Keratinocyte (primary cell): ENCODE data around the gene TUBA3C. TPM values are rescaled to one million over a fixed set of nuclear protein-coding genes. Genes with fewer than 3 reads are reported as not detected.

Source experiments
- DNase-seq: peaks from one replicate; pipeline ENCODE4 v3.0.0-alpha.2; 2011; ENCODE audit warnings: low read depth, missing footprints, low spot score
- FAIRE-seq: peaks from 2 replicates; lab custom pipeline; 2011; peaks lifted over from hg19 to GRCh38; lab: Jason Lieb, UNC
- H2AFZ ChIP-seq: 2 replicates; pipeline ENCODE4 v1.6.0; 2012; ENCODE audit warnings: low read length, control low read depth, inconsistent platforms; ENCODE audit not compliant: control insufficient read depth
- H3K27ac ChIP-seq: 2 replicates; pipeline ENCODE4 v1.5.1; 2011; ENCODE audit warnings: low read length; ENCODE audit not compliant: control insufficient read depth, insufficient read depth
- H3K27me3 ChIP-seq: 3 replicates; pipeline ENCODE4 v1.6.0; 2011; ENCODE audit warnings: low read length; ENCODE audit not compliant: control insufficient read depth, insufficient read depth; ENCODE audit errors: extremely low read depth
- H3K36me3 ChIP-seq, 2 experiments: 2 replicates in 1 of 2; 3 replicates in 1 of 2; pipeline ENCODE4 v1.5.1; 2011; ENCODE audit warnings: low read length in 2 of 2, mild to moderate bottlenecking in 1 of 2; ENCODE audit not compliant: control insufficient read depth in 2 of 2, insufficient read depth in 2 of 2; ENCODE audit errors: extremely low read depth in 1 of 2
- H3K4me1 ChIP-seq: 3 replicates; pipeline ENCODE4 v1.5.1; 2011; ENCODE audit warnings: low read length; ENCODE audit not compliant: control insufficient read depth, insufficient read depth; ENCODE audit errors: extremely low read depth
- H3K4me2 ChIP-seq: 3 replicates; pipeline ENCODE4 v1.6.0; 2011; ENCODE audit warnings: low read depth, low read length; ENCODE audit not compliant: control insufficient read depth, insufficient read depth; ENCODE audit errors: extremely low read depth
- H3K4me3 ChIP-seq, 3 experiments: fragments of 200-600 bp in 1 of 3; sonication (generic) in 1 of 3; 2 replicates in 2 of 3; 3 replicates in 1 of 3; pipeline ENCODE4 v1.5.1; 2011 to 2016; ENCODE audit warnings: low read length in 3 of 3, mild to moderate bottlenecking in 3 of 3, control low read depth in 2 of 3, inconsistent platforms in 1 of 3, low read depth in 1 of 3, mixed read lengths in 1 of 3, mixed run types in 1 of 3, moderate library complexity in 1 of 3; ENCODE audit not compliant: control insufficient read depth in 2 of 3, insufficient read depth in 2 of 3; ENCODE audit errors: extremely low read depth in 1 of 3
- H3K79me2 ChIP-seq: 2 replicates; pipeline ENCODE4 v1.6.0; 2012; ENCODE audit warnings: low read length; ENCODE audit not compliant: control insufficient read depth, insufficient read depth
- H3K9ac ChIP-seq: 3 replicates; pipeline ENCODE4 v1.6.0; 2011; ENCODE audit warnings: low read length; ENCODE audit not compliant: control insufficient read depth, insufficient read depth; ENCODE audit errors: extremely low read depth
- H3K9me1 ChIP-seq: 3 replicates; pipeline ENCODE4 v1.6.0; 2011; ENCODE audit warnings: low read length; ENCODE audit not compliant: control insufficient read depth, insufficient read depth; ENCODE audit errors: extremely low read depth
- H3K9me3 ChIP-seq: 2 replicates; pipeline ENCODE4 v1.5.1; 2012; ENCODE audit warnings: low read depth, low read length; ENCODE audit not compliant: control insufficient read depth
- H4K20me1 ChIP-seq: 3 replicates; pipeline ENCODE4 v1.6.0; 2011; ENCODE audit warnings: low read length; ENCODE audit not compliant: control insufficient read depth, insufficient read depth; ENCODE audit errors: extremely low read depth
- EZH2 ChIP-seq: IDR thresholded peaks from one replicate; pipeline ENCODE4 v1.6.1; 2012; ENCODE audit warnings: inconsistent platforms, mild to moderate bottlenecking, low read length, moderate library complexity
- dilution Hi-C: fragments of 300-500 bp; cut with MboI; formaldehyde crosslinking; loops from one replicate; pipeline ENCODE4 v1.7.0; 2020; ENCODE audit warnings: low sequenced_read_pairs; ENCODE audit not compliant: extremely low pct_ligation_motif_present
- polyA plus RNA-seq, 5 experiments: library from polyadenylated mRNA; depleted of rRNA in 3 of 5; stranded (reverse) in 3 of 5; stranded (forward) in 1 of 5; unstranded in 1 of 5; fragments of >200 nt; gene quantifications; 1 replicate in 1 of 5; 2 replicates in 3 of 5; 3 replicates in 1 of 5; pipeline versions ENCODE4 v1.2.1 to v1.2.3, GENCODE V29; 2011 to 2012; ENCODE audit warnings: missing spikeins in 2 of 5, low read depth in 1 of 5, low replicate concordance in 1 of 5
- TF ChIP-seq, protein P1 (sequence below), 3 experiments: IDR thresholded peaks in 1 of 3; conservative IDR thresholded peaks in 1 of 3; optimal IDR thresholded peaks in 1 of 3; 2 replicates in 2 of 3; 3 replicates in 1 of 3; pipeline versions ENCODE3 to v1.5.1; 2011; ENCODE audit warnings: low read length in 3 of 3, mild to moderate bottlenecking in 3 of 3, moderate library complexity in 2 of 3, control low read depth in 1 of 3, inconsistent platforms in 1 of 3; ENCODE audit not compliant: insufficient read depth in 2 of 3; ENCODE audit errors: extremely low read depth in 1 of 3

Gene TUBA3C
- polyA plus RNA-seq, 1 donor (not counting 4 experiments of a cell fraction or from before 2014, with no cell fraction given): not detected

DNA sequence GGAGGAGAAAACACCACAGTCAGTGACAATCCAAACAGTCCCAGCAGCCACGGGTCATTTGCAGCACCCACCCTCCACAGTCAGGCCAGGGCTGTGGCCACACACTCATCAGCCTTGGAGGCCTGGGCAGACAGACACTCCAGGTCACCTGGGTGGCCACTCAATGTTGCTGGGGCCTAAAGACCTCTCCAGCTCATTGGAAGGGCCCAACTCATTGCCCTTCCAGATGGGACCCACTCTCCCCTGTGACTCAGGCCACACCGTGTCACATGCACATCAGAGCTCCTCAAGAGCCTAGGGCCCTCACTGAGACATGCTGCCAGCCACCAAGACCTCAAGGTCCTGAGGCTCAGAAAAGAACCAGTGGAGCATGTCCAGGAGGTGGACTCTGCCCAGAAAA is 22.4 kb downstream of the TUBA3C start:
- Histone ChIP-seq H3K4me1 (no peaks in the 10 kb centered on the region), H3K9me3 (peaks cover 5% of the 10 kb centered on the region), H3K4me2 (no peak overlapping the region), H3K36me3 (no peaks in the 10 kb centered on the region), H3K79me2 (no peaks in the 10 kb centered on the region), H3K9me1 (no peaks in the 10 kb centered on the region), H3K4me3 (no peak overlapping the region), H3K27ac (no peak overlapping the region), H3K9ac (no peak overlapping the region), H3K27me3 (no peaks in the 10 kb centered on the region), H4K20me1 (no peaks in the 10 kb centered on the region), H2AFZ (no peak overlapping the region)
- DNase-seq (no peak), FAIRE-seq (no peak)
- dilution Hi-C loops: no loop called here
- TF ChIP-seq EZH2: no peak
- TF ChIP-seq, protein P1, sequence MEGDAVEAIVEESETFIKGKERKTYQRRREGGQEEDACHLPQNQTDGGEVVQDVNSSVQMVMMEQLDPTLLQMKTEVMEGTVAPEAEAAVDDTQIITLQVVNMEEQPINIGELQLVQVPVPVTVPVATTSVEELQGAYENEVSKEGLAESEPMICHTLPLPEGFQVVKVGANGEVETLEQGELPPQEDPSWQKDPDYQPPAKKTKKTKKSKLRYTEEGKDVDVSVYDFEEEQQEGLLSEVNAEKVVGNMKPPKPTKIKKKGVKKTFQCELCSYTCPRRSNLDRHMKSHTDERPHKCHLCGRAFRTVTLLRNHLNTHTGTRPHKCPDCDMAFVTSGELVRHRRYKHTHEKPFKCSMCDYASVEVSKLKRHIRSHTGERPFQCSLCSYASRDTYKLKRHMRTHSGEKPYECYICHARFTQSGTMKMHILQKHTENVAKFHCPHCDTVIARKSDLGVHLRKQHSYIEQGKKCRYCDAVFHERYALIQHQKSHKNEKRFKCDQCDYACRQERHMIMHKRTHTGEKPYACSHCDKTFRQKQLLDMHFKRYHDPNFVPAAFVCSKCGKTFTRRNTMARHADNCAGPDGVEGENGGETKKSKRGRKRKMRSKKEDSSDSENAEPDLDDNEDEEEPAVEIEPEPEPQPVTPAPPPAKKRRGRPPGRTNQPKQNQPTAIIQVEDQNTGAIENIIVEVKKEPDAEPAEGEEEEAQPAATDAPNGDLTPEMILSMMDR (optimal IDR thresholded peaks at IDR 0.05 in 1 of 3, IDR thresholded peaks at IDR 0.05 in 1 of 3, conservative IDR thresholded peaks at IDR 0.05 in 1 of 3; ENCODE audit: extremely low read depth in 1 of 3, insufficient read depth in 2 of 3, low read length in 3 of 3): no peak

DNA sequence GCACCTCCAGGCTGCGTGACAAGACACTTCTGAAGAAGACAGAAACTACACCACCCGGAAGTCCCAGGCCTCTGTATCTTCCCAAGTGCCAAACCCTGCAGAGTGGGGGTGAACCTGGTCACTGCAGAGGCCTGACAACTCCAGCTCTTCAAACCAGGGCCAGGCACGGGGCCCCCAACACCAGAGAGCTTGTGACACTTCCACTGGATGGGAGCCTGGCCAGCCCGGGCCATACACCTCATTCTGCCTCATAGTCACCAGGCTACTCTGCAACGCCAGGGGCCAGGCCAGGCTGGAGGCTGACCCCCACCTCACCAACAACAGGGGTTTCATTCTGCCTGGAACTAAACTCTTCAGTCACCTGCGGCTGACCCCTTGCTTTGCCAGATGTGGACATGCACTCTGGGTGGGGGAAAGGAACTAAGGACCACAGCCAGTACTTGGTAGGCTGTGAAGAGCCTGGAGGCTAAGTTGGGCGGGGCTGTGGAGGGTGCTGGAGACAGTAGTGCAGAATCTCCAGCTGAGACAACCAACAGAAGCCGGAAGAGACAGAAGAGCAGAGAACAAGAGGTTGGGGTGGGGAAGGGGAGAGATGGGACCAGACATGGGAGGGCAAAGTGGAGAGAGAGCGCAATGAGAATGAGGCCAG is 23.0 kb downstream of the TUBA3C start:
- Histone ChIP-seq H3K9me3 (peaks cover 5% of the 10 kb centered on the region), H3K36me3 (no peaks in the 10 kb centered on the region), H3K9me1 (no peaks in the 10 kb centered on the region)

More for the DNA sequence above, 23.0 kb downstream of the TUBA3C start:
- Histone ChIP-seq H3K4me2 (no peak overlapping the region), H3K9ac (no peak overlapping the region), H3K4me1 (no peaks in the 10 kb centered on the region), H3K27ac (no peak overlapping the region), H3K79me2 (no peaks in the 10 kb centered on the region), H2AFZ (no peak overlapping the region), H3K27me3 (no peaks in the 10 kb centered on the region), H3K4me3 (no peak overlapping the region), H4K20me1 (no peaks in the 10 kb centered on the region)
- FAIRE-seq (no peak), DNase-seq (no peak)
- TF ChIP-seq EZH2: no peak
- TF ChIP-seq, protein P1 (optimal IDR thresholded peaks at IDR 0.05 in 1 of 3, IDR thresholded peaks at IDR 0.05 in 1 of 3, conservative IDR thresholded peaks at IDR 0.05 in 1 of 3; ENCODE audit: extremely low read depth in 1 of 3, insufficient read depth in 2 of 3, low read length in 3 of 3): no peak
- dilution Hi-C loops: no loop called here
